Measurements from ENCODE around the gene KIAA0930.

DNA sequence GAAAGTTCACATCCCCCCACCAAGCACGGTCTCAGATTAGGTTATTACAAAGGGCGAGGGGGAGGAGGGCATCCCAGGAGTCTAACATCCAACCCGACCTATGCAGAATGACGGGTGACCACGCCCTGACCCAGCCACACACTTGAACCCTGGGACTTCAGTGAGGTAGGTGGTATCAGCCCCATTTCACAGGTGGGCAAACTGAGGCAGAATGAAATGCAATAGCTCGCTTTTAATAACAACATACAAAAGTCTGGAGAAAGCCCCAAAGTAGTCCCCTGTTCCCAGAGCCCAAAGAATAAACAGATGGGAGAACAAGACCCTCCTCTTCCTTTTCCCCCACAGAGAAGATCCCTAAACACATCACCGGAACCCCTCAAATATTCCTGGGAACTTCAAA, 45.1 kb downstream of the KIAA0930 start:
- no peak for TF ChIP-seq CTCF (IDR thresholded peaks at IDR 0.05)
- TF ChIP-seq EP300 (IDR thresholded peaks at IDR 0.05), result no peak
